Activated CD4-positive, CD25-positive, alpha-beta regulatory T cell treated with anti-CD3 and anti-CD28 coated beads, Interleukin-2, amount 50 U/mL, for 72 hours (primary cell): Measurements from ENCODE around the gene EHMT2.

Experiments used
- DNase-seq: peaks from one replicate; pipeline ENCODE4 v3.0.0; 2021

EHMT2 gene

DNA sequence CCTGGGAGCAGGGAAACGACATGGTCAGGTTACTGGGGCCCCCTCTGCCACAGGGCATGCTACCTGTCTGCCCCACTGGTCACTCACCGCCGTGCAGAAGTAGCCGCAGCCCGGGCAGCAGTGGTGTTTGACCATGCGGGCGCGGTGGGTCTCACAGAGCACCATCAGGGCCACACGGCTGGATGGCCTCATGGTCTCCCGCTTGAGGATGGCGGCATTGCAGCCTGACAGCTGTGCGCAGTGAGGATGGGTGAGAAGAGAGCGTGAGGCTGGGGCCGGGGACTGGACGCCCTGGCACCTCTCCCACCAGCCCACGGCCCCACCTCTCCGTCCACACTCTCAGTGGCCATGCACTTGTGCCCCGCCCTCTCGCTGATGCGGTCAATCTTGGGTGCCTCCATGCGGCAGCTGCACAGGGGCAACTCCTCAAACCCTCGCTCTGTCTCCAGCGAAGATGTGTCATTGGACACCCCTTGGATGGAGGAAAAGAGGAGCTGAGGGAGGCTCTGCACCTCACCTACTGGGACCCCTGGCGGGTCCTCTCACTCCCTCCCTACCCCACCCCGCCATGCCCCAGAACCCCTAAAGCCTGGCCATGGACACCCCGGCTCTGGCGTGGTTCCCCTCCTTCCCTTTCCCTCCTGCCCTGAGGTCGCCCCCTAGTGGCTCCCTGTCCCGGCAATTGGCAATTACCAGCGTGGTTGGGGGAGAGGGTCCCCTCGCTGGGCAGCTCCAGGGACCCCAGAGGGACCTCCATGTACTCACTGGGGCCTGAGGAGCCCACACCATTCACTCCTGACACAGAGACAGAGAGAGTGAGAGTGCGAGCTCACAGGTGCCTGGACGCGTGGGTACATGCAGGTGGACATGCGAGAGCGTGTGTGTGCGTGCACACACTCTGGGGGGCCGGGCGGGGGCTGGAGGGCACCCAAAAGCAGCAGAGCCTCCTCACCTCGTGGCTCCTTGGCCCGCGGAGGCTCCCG, 8.9 kb downstream of the EHMT2 start:
- DNase-seq, result peak; percentile 68

DNA sequence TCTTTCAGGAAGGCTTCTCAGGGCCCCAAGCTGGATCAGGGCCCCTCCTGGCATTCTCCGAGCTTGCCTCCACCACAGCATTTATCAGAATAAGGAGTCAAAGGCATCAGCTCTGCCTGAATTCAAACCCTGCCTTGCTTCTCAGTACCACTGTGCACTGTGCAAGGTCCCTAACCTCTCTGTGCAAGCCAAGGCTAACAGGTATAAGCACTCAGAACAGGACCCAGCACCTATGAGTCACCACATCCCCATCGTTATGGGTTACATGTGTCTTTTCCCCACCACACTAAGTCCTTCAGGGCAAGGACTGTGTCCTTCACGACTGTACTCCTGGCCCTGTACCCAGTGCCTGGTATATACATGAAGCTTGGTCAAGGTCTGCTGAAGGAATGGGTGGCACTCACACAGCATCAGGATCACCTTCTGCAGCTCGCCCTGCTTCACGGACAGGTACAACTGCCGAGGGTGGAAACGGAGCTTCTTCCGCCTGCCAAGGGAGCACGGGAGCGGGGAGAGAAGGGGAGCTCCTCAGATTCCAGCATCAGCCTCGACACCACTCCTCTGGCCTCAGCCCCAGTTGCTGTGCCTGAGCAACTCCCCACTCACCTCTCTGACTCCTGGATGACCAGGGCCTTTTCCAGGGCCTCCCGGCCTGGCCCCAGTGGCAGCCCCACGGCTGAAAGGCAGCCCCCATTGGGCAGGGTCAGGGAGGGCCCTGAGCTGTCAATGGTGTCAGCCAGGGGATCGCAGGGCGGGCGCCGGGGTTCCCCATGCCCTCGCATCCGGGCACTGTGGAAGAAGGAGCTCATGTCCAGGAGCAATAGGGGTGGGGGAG, 10.1 kb downstream of the EHMT2 start:
- DNase-seq, result no peak

DNA sequence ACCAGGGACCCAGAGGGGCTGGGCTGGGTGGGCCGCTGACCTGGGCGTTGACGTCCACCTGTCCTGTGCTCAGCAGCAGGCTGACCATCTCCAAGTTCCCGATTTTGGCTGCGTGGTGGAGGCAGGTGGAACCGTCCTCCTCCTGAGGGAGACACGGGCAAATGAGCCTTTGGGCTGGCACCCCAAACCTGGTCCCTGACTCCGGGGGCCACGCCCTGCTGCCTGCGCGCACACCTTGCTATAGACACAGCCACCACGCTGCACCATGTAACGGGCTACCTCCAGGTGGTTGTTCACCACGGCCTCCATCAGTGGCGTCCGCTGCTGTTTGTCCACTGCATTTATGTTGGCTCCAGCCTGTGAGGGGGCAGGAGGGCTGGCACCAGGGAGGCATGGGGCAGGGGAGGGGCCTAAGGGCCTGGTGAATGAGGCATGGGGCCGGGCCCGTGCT, 10.9 kb downstream of the EHMT2 start:
- no peak for DNase-seq

DNA sequence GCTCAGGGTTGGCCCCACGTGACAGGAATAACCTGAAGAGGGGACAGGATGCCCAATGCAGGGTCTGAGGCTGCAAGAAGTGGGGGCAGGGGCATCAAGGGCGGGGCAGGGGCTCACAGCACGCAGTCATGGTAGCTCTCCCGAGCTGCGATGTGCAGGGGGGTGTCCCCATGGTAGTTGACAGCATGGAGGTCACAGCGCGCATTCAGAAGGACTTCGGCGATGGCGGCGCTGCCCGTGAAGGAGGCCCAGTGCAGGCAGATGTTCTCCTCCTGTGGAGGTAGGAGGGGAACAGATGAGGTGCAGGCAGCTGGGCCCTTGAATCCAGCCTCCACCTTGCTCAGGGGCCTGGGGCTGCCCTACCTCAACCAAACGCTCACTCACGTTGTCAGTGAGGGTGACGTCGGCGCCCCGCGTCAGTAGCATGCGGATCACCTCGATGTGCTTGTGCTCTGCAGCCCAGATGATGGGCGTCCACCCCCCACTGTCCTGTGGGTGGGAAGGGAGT, 12.9 kb downstream of the EHMT2 start:
- no peak for DNase-seq

DNA sequence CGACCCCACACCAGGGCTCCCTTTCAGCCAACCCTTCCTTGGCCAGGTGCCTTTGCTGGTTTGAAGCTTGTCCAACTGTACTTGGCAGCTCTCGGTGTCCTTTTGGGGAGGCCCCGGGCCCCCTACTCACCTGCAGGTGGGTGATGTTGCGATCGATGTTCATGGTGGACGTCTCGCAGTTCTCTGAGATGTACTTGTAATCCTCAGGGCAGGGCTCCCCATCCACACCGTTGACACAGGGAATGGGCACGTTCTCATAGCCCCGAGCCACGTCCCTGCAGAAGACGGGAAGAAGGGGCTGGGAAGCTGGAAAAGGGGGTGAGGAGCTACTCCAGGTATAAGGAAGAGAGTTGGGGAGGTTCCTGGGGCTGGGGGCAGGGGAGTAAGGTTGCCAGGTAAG, 13.8 kb downstream of the EHMT2 start:
- DNase-seq, result no peak

DNA sequence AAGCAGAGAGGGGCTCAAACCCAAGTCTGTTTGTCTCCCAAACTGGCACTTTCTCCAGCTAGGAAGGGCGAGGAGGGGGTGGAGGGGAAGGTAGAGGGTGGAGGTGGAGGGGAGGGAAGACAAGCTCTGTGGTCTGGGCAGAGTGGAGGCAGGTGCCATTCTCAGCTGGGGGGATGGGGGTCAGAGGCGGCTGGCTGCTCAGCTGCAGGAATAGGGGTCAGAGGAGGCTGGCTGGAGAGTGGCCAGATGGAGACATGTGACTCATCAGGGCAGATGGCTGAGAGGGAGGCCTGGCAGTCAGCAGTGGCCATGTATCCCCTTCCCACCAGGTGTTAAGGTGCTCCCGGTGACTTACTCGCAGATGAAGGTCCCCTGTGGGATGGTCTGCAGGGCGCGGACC, 15.2 kb downstream of the EHMT2 start:
- no peak for DNase-seq

DNA sequence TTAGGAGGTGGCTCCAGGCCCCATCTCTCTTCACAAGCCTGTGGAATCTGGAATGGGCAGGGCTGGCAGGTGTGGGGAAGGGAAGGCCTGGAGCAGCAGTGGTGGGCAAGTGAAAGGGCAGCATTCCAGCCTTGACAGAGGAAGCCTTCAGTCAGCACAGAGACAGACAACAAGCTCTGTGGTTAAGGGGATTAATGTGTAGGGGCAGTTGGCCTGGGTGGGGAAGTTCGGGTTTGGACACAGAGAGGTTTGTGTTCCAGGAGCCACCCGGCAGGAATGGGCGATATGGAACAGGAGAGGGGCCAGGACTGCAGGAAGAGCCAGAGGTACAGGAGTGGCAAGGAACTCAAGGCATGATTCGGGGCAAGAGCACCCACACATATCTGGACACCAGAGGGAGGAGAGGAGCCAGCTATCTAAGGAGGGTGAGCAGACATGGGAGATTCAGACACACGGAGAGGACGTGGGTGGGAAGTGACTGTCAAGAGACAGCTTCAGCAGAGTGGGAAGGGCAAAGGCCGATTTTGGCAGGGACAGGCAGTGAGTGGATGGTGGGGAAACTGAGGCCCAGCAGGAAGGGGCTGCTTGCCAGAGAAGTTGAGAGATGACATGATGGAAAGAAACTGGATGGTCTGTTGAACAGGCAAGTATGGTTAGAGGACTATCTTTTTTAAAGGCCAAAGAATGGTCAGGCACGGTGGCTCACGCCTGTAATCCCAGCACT, 16.2 kb downstream of the EHMT2 start:
- no peak for DNase-seq

DNA sequence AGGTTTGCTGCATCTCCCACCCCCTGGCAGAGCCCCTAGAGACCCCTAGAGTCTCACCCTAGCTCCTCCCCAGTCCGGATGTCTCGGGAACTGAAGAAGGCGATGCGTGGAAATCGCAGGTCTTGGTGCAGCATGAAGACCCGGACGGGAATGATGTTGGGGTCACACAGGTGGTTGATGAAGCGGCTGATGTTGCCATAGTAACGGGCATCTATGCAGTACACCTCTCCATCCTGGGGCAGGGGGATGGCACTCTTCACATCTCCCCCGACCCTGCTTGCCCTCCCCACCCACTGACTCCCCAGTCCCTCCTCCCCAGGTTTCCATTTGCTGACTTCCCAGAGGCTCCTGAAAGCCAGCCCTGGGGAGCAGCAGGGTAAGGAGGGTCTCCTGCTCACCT, 16.9 kb downstream of the EHMT2 start:
- no peak for DNase-seq

DNA sequence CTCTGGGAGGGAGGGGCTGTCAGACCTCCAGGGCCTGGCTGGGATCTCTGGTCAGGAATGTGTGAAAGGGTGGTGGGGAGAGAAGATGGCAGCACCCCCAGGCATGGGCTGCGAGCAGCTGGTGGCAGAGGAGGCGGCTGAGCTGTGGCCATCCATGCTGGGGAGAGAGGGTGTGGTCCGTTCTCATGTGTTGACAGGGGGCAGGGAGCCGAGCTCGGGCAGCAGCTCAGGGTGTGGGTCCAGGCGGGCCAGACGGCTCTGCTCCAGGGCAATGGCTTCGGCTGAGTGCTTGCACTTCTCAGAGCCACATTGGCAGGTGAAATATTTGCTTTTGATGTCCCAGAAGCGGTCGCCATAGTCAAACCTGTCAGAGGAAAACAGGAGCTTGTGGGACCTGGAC, 17.6 kb downstream of the EHMT2 start:
- DNase-seq, result no peak

DNA sequence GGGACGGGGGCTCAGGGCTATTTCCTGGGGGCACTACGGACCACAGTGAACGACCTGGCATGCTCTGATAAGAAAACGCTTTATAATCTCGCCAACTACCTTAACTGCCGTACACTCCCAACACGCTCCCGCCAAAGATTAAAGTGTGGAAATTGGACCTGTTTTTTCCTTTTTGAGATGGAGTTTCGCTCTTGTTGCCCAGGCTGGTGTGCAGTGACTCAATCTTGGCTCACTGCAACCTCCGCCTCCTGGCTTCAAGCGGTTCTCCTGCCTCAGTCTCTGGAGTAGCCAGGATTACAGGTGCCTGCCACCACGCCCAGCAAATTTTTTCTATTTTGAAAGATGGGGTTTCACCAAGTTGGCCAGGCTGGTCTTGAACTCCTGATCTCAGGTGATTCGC, 18.4 kb downstream of the EHMT2 start:
- no peak for DNase-seq

DNA sequence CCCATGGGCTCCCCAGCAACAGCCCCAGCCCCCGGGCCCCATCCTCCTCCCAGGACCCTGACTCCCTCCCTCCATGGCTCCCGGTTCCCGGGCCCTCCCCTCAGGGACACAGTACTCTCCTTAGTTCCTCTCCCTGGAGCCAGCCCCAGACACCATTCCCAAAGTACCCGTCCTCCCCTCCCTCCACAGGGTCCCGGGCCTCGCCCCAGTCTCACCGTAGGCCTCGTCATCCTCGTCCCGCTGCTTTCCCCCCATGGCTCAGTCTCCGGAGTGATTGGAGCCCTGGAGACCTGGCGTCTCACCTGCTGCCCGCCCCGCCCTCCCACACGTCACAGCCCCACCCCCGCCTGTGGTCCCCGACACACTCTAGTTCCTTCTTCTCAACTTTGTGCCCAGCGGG, 18.8 kb downstream of the EHMT2 start, which contains the start of gene SLC44A4:
Gene SLC44A4, minus strand, starts transcription at position 272 of the 400 bp plus-strand sequence. Its CDS starts 17 bp downstream, at position 255.
- DNase-seq, result no peak

DNA sequence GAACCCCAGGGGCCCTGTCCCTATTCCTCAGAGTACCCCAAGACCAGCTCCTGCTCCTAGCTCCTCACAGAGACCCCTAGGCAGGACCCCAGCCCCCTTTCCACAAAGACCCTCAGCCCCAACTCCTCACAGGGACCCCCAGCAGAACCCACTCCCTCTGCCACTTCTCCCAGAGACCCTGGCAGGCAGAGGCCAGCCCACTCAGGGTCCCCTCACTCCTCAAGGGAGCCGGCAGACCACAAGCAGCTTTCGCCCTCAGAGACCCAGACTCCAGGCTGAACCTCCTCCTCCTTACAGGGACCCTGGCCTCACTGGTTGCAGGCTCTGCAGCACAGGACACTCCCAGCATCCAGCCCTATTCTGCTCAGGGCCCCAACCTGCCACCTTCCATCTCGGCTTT, 19.3 kb downstream of the EHMT2 start:
- DNase-seq, result no peak

DNA sequence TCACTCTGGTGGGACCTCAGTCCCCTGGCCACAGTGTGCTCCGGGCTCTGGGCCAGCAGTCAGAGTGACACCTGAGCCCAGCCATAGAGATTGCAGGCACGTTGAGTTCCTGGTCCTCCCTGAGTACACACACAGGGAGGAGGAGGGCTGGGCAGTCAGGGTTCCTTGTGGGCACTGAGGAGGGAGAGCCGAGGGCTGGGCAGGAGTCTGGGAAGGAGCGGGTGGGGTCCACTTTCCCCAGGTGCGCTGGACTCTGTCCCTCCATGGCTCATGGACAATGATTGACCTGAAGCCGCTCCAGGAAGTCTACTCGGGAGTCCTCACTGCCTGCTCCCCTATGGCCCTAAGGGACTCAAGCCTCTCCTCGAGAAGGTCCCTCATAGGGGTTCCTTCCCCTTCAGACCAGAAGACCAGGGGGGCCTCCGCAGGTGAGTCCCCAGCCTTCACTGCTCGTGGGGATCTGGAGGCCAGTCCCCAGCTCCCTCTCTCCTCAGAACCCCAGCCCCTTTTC, 19.8 kb downstream of the EHMT2 start:
- no peak for DNase-seq

DNA sequence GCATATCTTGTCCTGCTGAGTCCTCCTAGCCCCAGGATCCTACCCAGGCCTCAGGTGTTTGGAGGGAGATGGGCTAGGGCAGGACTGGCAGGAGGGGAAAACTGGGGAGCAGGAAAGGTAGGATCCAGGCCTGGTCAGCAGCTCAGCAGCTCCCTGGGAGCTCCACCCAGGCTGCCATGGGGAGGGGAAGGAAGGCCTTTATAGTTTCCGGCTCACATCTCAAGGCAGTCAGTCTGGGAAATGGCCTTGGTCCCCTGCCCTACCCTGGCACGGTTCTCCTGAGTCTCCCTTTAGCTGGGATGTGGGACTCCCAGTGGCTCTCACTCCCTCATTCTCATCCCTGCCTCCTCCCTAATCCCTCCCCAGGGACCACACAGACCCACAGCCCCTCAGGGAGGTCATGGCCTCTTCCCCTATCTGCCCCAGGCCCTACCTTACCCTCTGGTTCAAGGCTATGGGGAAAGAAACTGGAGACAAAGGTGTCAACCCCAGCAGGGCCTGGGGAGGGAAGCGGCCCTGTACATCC, 20.3 kb downstream of the EHMT2 start:
- no peak for DNase-seq

DNA sequence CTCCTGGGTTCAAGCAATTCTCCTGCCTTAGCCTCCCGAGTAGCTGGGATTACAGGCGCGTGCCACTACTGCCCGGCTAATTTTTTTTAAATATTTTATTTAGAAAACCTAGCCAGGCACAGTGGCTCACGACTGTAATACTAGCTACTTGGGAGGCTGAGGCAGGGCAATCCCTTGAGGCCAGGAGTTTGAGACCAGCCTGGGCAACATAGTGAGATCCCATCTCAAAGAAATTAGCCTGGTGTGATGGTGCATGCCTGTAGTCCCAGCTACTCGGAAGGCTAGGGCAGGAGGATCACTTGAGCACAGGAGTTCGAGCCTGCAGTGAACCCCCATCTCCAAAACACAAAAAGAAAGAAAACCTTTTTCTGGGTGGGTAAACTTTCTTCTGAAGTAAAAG, 21.1 kb downstream of the EHMT2 start:
- DNase-seq, result no peak

DNA sequence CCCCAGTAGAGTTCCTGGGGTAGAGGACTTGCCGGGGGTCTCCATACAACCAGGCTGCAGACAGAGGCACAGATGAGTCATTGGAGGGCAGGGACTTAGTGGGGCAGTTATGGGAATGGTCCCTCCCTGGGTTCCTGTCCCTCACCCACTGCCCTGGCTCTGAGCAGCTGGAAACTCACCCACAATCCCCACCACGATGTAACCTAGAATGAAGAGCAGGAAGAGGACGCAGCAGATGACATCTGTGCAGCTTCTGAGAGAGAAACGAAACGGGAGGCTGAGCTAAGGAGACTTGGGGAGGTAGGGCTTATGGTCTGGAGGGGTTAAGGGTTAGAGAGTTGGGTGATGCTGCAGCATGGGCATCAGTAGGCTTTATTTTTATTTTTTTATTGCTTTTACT, 21.6 kb downstream of the EHMT2 start:
- no peak for DNase-seq

DNA sequence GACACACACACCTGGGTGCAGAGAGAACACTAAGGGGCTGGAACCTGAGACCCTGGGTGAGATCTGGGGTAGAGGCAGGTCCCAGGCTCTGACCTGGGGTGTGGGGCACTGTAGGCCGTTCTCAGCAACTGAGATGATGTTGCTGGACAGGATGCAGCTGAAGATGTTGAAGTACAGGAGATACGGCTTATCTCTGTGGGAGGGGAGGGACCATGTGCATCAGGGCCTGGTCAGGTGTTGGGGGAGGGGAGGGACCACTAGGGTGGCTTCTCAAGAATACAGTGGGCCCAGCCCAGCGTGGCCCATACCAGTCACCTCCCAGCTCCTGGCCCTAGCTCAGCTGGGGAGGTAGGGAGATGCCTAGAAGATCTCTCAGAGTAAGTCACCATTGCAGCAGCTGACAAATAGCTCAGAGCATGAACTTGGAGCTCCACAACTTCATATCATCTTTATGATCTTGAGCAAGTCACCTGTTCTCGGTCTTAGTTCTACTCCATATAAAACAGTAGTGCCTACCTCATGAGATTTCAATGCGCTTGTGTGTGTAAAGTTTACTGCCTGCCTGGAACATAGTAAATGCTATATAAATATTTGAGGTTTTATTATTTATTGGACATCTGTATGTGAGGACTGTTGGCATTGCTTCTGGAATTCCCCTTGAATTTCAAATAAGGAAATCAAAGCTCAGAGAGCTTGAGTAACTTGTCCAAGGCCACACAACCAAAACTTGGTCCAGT, 22.5 kb downstream of the EHMT2 start:
- DNase-seq, result no peak

DNA sequence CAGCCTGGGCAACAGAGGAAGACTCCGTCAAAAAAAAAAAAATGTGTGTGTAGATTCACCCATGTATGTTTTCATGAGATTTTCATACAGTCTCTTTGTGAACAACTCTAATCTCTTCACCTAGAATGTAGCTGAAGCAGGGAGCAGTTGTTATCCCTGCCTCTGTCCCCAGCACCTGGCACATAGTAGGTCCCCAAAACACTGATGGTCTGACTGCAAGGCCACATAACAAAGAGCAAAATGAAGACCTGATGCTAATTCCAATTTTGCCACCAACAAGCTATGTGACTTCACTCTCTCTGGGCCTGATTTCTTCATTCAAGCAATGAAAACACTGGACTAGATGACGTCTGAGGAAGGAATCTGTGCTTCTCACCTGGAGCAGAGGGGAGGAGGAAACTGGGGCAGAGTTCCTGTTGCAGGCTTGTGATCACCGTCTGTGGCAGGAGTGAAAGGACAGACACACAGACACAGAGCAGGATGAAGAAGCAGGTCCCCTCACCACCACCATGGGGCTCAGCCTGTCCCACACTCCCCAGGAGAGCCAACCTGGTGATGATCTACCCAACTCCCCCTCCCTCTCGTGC, 23.3 kb downstream of the EHMT2 start:
- no peak for DNase-seq

DNA sequence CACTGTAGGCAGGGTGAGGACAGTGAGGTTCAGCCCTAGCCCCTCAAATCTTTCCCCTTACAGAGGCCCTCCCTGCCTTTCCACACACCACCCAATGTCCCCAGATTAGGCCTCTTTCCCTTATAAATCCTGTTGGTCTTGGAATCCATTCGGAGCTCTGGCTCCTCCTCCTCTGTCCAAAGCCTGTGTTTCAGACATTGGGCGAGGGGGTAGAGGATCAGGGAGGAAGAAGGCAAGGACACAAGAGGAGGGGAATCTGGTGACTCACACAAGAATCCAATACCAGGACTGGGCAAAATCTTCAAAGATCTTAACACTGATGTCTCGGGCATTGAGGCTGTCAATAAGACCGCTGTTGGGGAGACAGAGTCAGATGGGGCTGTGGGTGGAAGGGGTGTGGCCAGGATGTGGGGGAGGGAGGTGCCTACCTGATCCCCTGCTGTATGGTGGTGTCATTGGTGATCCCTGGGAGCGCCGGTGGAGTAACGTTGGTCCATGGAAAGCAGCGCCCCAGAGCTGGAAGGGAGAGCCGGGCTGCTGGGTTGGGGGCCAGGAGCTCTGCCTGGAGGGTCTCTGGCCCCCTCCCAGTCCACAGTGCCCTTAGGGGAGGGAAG, 26.3 kb downstream of the EHMT2 start:
- DNase-seq, result no peak

DNA sequence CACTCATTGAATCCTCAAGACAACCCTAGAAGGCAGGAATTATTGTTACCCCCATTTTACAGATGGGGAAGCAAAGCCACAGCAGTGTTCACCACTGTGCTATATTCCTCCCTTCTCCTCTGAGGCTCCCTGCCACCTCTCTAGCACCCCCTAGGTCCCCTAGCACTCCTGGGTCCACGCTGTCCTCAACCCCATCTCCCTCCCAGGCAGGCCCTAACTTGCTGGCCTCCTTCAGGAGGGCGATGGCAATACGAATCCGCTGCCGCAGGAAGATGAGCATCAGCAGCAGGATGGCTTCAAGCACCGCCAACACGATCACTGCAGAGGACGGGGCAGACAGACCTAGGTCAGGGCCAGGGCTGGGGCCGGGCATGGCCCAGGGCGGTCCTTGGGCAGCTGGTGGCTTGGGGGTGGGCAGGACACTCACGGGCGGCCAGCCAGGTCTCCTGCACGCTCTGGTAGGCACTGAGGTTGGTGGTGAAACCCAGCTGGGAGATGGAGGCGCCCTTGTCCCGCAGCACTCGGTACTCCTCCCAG, 27.0 kb downstream of the EHMT2 start:
- no peak for DNase-seq
